ENCODE data around the gene PPP1R3C.

The PPP1R3C gene

GRCh38 chr10:91668913-91669312 is 36.0 kb upstream of the PPP1R3C start:
- TF ChIP-seq CTCF (IDR thresholded peaks at IDR 0.05; ENCODE audit: borderline replicate concordance, control extremely low read depth, extremely low read depth, insufficient read depth, missing control alignments): no peak
- in situ Hi-C loops (cut with MboI; ENCODE audit: low sequenced_read_pairs, unreplicated experiment): no loop called here
- DNase-seq (ENCODE audit: low spot score): no peak

- in situ Hi-C loops (cut with MboI; ENCODE audit: low sequenced_read_pairs, unreplicated experiment): no loop called here
- TF ChIP-seq CTCF (IDR thresholded peaks at IDR 0.05; ENCODE audit: borderline replicate concordance, control extremely low read depth, extremely low read depth, insufficient read depth, missing control alignments): no peak
- no peak for DNase-seq (ENCODE audit: low spot score)
Observed at GRCh38 chr10:91665842-91666241, 33.0 kb upstream of the PPP1R3C start.

- no peak for TF ChIP-seq CTCF (IDR thresholded peaks at IDR 0.05; ENCODE audit: borderline replicate concordance, control extremely low read depth, extremely low read depth, insufficient read depth, missing control alignments)
- in situ Hi-C loops (cut with MboI; ENCODE audit: low sequenced_read_pairs, unreplicated experiment): no loop called here
- no peak for DNase-seq (ENCODE audit: low spot score)
Observed at GRCh38 chr10:91664426-91664825, 31.6 kb upstream of the PPP1R3C start.

GRCh38 chr10:91662993-91663392 is 30.1 kb upstream of the PPP1R3C start:
- no peak for TF ChIP-seq CTCF (IDR thresholded peaks at IDR 0.05; ENCODE audit: borderline replicate concordance, control extremely low read depth, extremely low read depth, insufficient read depth, missing control alignments)
- no peak for DNase-seq (ENCODE audit: low spot score)
- in situ Hi-C loops (cut with MboI; ENCODE audit: low sequenced_read_pairs, unreplicated experiment): no loop called here

- DNase-seq (ENCODE audit: low spot score): no peak
- in situ Hi-C loops (cut with MboI; ENCODE audit: low sequenced_read_pairs, unreplicated experiment): no loop called here
- no peak for TF ChIP-seq CTCF (IDR thresholded peaks at IDR 0.05; ENCODE audit: borderline replicate concordance, control extremely low read depth, extremely low read depth, insufficient read depth, missing control alignments)
Observed at GRCh38 chr10:91653219-91653870, 20.5 kb upstream of the PPP1R3C start.

GRCh38 chr10:91652364-91652763 is 19.5 kb upstream of the PPP1R3C start:
- no peak for DNase-seq (ENCODE audit: low spot score)
- in situ Hi-C loops (cut with MboI; ENCODE audit: low sequenced_read_pairs, unreplicated experiment): no loop called here
- no peak for TF ChIP-seq CTCF (IDR thresholded peaks at IDR 0.05; ENCODE audit: borderline replicate concordance, control extremely low read depth, extremely low read depth, insufficient read depth, missing control alignments)

Measured in GM13976 (cell line).